GDM1 (cell line): ENCODE measurements around the gene MBD6.

Experiments
- DNase-seq: peaks from one replicate; lab custom pipeline; 2025; lab: John Stamatoyannopoulos, UW

The MBD6 gene

GRCh38 chr12:57528176-57528575, 5.6 kb downstream of the MBD6 start:
- DNase-seq, result no peak

- no peak for DNase-seq
These were observed 6.4 kb downstream of the MBD6 start for GRCh38 chr12:57528831-57529555.

GRCh38 chr12:57529831-57530230, 7.2 kb downstream of the MBD6 start:
- DNase-seq, result no peak

DNA sequence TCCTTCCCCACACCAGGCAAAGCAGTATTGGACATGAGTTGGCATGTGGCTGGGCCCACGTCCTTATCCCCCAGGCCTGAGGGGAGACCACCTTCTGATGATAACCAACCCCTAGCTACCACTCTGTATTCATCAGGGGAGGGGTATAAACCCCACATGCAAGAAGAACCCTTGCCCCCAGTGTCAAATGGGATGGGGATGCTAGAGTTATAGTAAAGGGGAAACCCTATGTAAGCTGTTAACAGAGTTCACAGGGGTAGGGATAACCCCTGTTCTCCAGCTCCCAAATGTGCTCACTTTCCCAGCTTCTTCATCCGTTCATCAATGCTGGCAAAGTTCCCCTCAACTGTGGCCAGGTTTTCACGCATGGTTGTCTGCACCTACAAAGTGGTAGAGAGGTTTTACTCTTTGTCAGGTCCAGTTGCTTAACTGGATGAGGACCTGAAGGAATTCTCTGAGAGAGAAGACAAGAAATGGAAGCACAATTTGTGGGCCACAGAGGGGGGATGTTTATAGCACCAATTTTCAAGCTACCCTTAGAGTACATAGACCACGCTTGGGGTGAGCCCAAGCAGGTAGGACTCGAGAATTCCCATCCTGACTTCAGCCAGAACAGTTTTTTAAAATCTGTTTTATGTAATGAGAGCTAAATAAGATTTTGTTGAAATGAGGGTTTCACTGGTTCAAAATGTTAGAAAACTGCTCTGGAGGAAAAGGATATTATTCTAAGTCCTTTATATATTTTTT, 7.9 kb downstream of the MBD6 start:
- no peak for DNase-seq

DNA sequence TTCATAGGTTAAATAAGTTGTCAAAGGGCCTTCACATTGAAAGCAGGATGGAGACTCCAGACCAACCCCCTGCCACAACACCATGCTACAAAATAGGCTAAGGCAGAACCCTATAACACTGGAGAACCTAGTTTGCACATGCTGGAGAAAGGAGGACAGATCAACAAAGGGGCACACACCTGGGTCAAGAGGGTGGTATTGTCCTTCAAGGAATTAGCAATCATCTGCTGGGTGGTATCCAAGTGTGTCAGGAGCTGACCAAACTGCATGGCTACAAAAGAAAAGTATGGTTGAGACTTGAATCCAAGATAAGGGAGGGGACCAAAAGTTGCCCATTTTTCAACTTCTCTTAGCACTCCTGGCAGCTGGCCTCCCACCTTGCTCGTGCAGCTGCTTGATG, 9.2 kb downstream of the MBD6 start:
- DNase-seq, result no peak

- no peak for DNase-seq
These were observed 10.5 kb downstream of the MBD6 start for GRCh38 chr12:57533108-57533507.

DNA sequence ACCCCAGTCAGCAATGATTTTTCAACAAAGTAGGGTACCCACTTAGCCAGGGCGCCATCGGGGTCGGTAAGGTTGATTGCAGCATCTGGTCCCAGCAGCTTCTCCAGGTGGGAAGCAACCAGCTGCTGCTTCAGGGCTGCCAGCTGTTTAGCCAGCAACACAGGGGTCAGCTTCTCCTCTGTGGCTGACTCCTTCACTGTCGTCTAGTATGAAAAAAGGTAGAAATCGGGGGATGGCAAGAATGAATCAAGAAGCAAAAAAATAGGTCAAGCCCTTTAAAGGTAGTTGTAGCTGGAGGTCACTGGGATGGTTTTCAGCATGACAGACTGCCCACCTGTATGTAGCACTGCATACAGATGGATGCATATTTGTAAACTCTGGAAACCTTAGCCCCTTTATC, 11.6 kb downstream of the MBD6 start:
- DNase-seq, result no peak

GRCh38 chr12:57534991-57535543, 12.4 kb downstream of the MBD6 start:
- no peak for DNase-seq

GRCh38 chr12:57535764-57536596, 13.4 kb downstream of the MBD6 start:
- no peak for DNase-seq

DNA sequence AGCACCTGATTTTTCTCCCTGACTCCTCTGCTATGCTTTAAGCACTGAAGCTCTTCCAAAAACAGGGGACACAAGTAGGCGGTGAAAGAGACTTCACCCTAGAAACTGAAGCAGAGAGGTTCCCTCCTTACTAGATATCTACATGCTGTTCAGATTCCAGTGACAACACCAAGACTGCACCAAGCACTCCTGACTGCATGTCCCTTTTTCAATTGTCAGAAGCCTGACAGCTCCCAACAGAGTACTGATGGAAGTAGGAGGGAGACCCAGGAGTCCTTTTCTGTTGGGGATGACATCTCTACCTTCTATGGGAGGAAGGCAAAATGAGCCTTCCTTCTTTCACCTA, 13.9 kb downstream of the MBD6 start:
- DNase-seq, result no peak

DNA sequence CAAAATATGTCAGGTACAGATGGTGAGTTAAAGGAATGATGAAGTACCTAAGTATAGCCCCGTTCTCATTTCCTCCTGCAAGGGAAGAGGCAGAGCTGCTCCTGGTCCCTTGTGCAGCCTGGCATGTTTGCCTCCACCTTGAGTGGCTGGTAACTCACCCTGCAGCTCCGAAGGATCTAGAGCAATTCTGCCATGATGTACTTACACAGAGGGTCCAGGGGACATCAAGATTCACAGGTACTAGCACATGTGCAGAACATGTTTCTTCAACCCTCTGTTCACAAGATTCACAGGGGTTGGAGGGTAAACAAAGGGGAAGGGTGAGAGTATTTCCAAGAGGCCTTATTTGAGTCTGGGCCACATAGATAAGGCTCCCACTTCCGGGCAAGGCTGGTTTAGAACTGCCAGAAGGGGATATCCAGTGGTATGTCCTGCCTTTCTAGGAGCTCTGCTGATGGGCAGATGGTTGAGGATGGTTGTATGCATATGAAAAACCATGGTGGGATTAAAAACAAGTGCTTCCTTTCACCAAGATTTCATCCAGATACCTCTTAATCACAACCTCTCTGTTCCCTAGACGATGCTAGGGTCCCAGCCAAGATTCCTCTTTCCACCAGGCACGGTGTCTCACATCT, 16.6 kb downstream of the MBD6 start:
- DNase-seq, result no peak

GRCh38 chr12:57541001-57541400, 18.4 kb downstream of the MBD6 start:
- no peak for DNase-seq

GRCh38 chr12:57541717-57542116, 19.1 kb downstream of the MBD6 start:
- no peak for DNase-seq

GRCh38 chr12:57543581-57543980, 21.0 kb downstream of the MBD6 start:
- no peak for DNase-seq

DNA sequence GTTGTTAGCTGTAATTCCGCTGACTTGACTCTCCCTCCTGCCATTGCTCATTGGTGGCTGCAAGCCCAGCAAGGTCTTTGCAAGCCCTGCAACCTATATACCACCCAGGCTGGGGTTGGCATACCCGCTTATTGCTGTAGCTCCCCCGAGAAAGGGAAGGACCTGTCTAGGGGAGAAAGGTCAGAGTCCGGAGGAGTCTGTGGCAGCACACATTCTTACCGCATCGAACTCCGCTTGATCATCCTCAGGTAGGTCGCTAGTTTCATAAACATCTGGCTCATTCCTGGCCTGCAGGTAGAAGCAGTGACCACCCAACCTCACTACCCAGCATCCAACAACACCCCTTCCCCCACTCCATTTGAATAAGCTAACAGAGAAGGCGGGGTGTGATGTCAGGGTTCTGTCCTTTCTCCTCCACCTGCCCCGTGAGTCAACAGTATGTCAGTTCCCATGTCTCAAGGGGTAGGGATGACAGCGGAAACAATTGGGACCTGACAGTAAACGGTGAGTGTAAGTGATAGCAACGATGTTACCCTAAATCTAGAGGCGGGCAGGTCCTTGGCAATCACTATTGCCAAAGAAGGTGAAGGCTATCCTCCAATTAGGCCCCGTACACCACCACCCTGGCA, 23.3 kb downstream of the MBD6 start:
- no peak for DNase-seq

- peak; percentile 93 for DNase-seq
These were observed 24.0 kb downstream of the MBD6 start, which contains the start of gene DCTN2 for GRCh38 chr12:57546438-57547287. Gene DCTN2, minus strand, starts transcription at chr12:57547192. Its CDS starts 129 bp downstream, at chr12:57547063.

GRCh38 chr12:57547288-57548012, 24.8 kb downstream of the MBD6 start:
- DNase-seq, result no peak

DNA sequence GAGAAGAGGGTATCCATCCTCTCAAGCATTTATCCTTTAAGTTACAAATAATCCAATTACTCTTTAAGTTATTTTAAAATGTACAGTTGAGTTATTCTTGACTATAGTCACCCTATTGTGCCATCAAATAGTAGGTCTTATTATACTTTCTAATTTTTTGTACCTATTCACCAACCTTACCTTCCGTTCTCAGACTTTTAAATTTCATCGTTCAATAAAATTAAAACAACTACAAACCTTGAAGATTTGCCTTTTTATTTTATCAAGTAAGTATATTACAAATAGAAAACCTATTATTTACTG, 25.3 kb downstream of the MBD6 start:
- no peak for DNase-seq

GRCh38 chr12:57548488-57548887, 25.9 kb downstream of the MBD6 start:
- DNase-seq, result no peak
